CD1c-positive myeloid dendritic cell (primary cell): ENCODE measurements around the gene UFC1.
"Not testable (repeated sequence)": the region's sequence is repeated elsewhere in the genome, so short reads cannot be mapped to it uniquely, and the experiment has no call there.

Experiments
- DNase-seq: peaks from one replicate; pipeline ENCODE4 v3.0.0-alpha.2; 2016; ENCODE audit errors: extremely low spot score

UFC1 gene

GRCh38 chr1:161153682-161154337 lies at the start of gene UFC1:
UFC1 (plus strand) TSS chr1:161153978; CDS start chr1:161153998, 20 bp downstream.
- peak; percentile 90 for DNase-seq

- no peak for DNase-seq
Observed at GRCh38 chr1:161106431-161106830, 47.3 kb upstream of the UFC1 start.

- DNase-seq = peak; percentile 43
Observed at GRCh38 chr1:161111117-161111516, 42.7 kb upstream of the UFC1 start.

GRCh38 chr1:161111527-161111926 lies 42.3 kb upstream of the UFC1 start:
- DNase-seq = peak; percentile 59

- no peak for DNase-seq
Observed at GRCh38 chr1:161113915-161114314, 39.9 kb upstream of the UFC1 start.

- no peak for DNase-seq
Observed at GRCh38 chr1:161114556-161114955, 39.2 kb upstream of the UFC1 start.

- no peak for DNase-seq
Observed at GRCh38 chr1:161115132-161115711, 38.6 kb upstream of the UFC1 start.

GRCh38 chr1:161115961-161116360 lies 37.8 kb upstream of the UFC1 start:
- DNase-seq = not testable (repeated sequence)

GRCh38 chr1:161117759-161118581 lies 35.8 kb upstream of the UFC1 start, which contains the start of the genes NIT1 and PFDN2:
NIT1 (plus strand) TSS chr1:161118105; CDS start chr1:161118177, 72 bp downstream.
PFDN2 (minus strand) TSS chr1:161118037; CDS start chr1:161118026, 11 bp downstream.
- peak; percentile 93 for DNase-seq

- peak; percentile 66 for DNase-seq
Observed at GRCh38 chr1:161119092-161119903, 34.5 kb upstream of the UFC1 start.

- peak; percentile 51 for DNase-seq
Observed at GRCh38 chr1:161121042-161121650, 32.6 kb upstream of the UFC1 start.

- peak; percentile 68 for DNase-seq
Observed at GRCh38 chr1:161121834-161122233, 31.9 kb upstream of the UFC1 start.

GRCh38 chr1:161122967-161123366 lies 30.8 kb upstream of the UFC1 start:
- no peak for DNase-seq

GRCh38 chr1:161127649-161128048 lies 26.1 kb upstream of the UFC1 start:
- DNase-seq = peak; percentile 27

GRCh38 chr1:161128591-161129420 lies 25.0 kb upstream of the UFC1 start:
- DNase-seq = no peak

- DNase-seq = no peak
Observed at GRCh38 chr1:161130266-161130665, 23.5 kb upstream of the UFC1 start.

- no peak for DNase-seq
Observed at GRCh38 chr1:161131523-161132409, 22.0 kb upstream of the UFC1 start.

- peak; percentile 95 for DNase-seq
Observed at GRCh38 chr1:161132410-161133219, 21.2 kb upstream of the UFC1 start, which contains the start of gene DEDD. DEDD (minus strand) TSS chr1:161132667; CDS start chr1:161124462, 8,205 bp downstream.
